OCI-M2 (cell line): ENCODE data around the gene KY.

Source experiments
- DNase-seq: peaks from one replicate; lab custom pipeline; 2025; ENCODE audit not compliant: unreplicated experiment; lab: John Stamatoyannopoulos, UW

Gene KY, protein sequence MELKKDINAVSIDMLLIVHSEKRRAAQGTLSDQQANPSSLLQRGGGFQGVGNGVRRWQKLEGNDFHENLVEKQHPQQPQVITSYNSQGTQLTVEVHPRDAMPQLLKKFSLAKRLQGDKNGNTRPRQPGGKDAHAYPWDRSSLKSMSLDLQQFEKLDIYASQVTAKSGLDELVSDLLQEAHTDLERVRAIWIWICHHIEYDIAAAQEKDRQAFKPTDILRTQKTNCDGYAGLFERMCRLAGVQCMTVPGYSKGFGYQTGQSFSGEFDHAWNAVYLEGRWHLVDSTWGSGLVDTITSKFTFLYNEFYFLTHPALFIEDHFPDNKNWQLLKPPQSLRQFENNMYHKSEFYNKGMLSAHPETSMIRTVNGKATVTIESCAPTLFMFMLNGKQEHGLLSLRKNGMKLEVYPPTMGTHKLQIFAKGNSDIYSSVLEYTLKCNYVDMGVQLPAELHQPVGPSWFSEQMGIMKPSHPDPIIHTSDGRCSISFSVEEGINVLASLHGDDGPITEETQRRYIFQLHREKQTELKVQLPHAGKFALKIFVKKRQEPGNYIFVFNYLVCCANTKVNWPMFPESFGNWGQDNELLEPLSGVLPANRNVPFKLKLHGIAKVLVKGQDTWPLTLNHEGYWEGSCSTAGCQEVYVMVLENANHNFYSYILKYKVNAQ

DNA sequence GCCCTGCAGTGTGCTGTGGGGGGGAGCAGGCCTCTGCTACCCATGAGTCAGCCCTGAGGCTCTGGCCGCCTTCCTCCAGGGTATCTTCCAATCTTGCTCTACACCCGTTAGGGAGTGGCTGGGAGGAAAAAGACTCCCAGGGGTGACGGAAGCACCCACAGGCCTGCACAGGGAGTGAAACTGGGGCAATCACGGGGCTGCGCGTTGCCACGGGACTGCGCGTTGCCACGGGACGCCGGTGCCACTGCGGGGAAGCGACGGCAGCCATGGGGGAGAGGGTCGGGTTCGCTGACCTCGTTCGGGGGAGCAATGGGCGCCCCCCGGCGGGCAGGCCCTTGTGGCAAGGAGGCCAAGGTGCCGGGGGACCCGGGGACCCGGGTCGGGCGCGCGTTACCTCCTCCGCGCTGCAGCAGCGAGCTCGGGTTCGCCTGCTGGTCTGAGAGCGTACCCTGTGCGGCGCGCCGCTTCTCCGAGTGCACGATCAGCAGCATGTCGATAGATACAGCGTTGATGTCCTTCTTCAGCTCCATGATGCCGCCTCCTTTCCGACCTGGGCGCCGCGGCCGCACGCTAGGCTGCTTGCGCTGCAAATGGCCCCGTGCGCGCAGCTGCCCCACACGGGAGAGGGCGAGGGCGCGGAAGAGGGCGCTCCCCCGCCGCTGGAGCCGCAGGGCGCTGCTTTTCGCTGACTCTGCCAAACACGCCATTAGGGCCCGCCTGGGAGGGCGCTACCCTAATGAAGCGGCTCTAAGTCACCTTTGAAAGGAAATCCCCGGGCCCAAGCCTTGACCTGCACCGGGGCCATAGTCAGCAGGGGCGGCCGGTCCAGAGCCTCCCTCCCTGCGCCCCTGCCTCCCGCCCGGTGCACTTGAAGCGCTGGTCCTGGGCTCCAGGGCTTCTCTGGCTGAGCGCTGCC is at the start of gene KY:
Gene KY, minus strand, starts transcription at position 592 of the 916 bp plus-strand sequence. Its CDS starts 62 bp downstream, at position 530.
- no peak for DNase-seq

DNA sequence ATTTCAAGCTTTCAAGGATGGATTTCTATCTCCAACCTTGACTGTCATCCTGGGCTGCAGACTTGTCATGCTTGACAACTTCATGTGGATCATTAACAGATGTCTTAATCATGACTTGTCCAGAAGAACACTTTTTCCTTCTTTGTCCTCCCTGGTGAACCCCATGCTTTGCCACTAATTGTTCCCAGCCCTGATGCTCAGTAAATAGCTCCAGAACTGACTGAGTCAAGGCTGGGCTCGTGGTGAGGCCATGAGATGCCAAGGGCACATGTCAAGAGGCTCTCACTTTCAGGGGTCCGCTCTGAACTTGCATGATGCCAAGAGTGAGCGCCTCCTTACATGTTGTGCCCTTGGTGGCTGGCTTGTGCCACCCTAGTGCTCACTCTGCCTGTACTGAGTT is 48.9 kb upstream of the KY start:
- no peak for DNase-seq

DNA sequence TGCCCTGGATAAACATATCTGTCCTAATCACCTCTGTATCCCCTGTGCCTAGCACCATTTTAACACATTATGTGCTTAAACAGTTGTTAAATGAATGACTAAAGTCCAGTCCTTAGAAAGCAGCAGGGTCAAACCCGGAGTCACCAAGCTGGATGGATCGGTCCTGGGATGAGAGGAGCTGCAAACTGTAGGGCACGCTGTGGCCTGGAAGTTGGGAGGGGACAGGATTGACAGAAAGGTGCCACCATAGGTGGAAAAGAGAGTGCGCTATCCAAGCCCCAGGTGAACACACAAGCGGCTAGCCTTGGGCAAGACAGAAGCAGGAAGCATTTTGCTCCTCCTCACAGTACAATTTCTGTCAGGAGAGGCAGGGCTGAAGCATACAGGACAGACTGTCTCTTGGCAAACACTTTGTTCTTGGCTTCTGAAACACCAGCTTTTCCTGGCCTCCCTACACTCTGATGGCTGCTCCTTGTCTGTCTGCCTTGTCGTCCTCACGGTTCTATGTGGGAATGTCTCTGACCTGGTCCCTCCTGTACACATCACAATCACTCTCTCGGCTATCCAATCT is 48.4 kb upstream of the KY start:
- no peak for DNase-seq

DNA sequence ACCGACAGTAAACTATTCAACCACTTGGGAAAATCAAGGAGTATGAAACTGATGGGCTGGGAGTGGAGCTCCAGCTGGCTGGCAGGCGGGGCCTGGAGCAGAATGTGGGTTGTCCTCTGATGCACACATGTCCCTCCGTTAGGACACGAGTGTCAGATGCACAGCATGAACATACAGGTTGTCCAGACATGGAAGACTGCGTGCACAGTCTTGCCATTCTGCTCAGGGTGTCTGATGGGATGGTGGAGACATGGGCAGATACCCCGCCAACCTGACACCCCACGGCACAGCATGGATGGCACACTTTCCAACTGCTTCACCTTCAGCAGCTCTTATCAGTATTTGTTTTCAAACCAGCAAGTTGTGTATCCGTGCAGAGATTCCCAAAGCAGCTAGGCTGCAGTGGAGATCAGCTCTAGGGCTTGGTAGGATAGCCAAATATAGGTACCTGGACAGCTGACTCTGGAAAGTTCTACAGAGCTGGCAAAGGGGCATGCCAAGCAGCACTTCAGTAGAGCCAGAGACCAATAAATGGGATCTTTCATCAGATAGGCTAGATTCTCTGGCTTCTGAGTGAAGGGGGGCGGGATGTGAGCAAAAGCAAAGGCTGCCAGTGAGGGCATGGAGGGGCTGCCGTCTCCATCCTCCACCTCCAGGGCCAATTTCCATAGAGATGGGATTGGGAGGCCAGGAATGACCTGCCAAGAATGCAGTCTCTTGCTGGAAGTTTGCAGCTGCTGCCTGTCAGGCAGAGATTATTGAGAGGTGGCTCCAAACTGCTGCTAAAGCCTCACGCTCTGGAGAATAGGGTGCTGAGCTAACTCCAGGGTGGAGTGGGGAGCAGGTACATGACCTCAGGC is 47.2 kb upstream of the KY start:
- DNase-seq, result no peak

DNA sequence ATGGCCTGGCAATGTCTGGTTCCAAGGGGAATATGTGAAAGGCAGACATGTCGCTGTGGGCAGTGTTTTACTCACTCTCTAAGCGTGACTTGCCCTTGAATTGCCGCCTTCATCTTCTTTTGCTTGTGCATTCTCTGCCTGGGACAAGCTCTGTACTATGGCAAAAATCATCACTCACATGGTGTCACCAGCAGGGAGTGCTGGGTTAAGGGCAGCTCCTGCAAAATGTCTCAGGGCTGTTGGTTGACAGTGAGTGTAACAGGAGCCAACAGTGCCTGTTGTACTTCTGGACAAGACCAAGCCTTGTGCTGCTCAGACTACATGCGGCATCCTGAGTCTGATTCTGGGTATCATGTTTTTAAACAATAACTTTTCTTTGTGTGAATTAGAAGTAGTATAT is 45.3 kb upstream of the KY start:
- no peak for DNase-seq

DNA sequence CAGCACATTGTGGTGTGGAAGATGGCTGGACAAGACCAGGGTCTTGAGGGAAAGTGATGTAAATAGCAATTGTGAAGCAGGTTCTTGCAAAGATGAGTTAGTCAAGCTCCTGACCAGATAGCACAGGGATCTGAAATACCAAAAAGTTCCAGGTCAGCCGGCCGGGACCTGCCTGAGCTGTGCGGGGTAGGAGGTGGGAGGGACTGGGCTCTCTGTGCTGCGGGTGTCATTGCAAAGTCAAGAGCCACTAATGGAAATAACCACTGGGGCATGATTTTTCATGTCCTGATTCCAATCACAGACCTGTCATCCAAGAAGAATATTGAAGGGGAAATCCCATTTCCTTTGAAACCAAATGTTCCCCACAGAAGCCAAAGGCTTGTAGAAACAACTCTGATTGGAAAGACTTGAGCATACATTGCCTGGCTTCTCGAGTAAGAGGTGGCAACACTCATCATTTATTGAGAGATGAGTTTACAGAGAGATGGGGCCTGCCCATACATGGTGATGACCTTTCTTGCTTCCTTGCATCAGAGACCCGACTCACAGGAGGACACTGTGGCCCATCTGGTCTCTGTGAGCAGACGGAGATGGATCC is 44.2 kb upstream of the KY start:
- no peak for DNase-seq

DNA sequence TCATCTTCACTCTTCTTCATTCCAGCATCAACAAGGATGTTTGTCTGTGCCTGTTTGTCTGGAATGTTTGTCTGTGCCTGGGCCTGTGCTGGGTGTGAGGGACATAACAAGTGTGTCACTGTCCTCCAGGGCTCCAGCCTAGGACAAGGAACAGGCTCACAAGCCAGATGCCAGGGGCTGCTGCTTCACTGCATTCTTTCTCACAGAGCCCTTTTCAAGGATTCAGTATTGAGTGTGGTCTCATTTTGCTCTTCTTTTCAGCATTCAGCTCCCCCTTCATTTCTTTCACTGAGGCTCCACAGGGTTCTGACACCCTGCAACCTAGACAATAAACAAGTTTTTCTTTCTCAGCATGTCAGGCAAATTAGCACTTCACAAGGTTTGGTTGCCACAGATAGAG is 43.6 kb upstream of the KY start:
- no peak for DNase-seq

DNA sequence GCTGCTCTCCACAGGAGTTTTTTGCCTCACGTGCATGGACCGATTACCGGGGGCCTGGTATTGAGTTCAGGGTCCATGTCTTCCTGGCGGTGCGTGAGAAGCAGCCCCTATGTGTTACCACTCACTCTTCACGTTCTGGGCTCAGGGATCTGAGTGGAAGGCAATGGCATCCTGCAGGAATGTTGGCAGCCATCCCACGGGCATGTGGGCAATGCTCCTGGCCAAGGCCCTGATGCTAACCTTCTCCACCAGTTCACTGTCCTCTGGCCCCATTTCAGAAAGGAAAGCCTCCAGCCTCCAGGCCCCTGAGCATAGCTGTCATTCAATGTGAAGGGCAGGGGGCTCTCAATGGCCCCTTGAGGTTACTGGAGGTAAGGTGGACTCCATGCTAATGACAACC is 43.0 kb upstream of the KY start:
- DNase-seq, result no peak

DNA sequence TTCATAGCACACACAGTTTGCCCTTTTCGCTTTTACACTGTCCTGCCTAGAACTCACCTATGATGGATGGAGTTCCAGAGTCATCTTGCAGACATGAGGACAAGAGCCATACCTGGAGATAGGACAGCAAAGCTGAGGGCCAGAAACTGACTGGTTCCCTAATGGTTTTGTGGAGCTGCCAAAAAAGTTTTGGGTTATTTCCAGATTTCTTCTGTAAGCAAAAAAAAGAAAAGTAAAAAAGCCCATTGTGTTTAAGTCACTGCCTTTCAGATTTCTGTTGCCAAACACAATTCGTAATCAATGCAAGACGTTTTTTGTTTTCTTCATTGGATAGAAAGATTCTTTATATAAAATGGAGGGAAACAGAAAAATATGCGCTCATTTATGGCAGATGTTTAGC is 42.4 kb upstream of the KY start:
- DNase-seq, result no peak

DNA sequence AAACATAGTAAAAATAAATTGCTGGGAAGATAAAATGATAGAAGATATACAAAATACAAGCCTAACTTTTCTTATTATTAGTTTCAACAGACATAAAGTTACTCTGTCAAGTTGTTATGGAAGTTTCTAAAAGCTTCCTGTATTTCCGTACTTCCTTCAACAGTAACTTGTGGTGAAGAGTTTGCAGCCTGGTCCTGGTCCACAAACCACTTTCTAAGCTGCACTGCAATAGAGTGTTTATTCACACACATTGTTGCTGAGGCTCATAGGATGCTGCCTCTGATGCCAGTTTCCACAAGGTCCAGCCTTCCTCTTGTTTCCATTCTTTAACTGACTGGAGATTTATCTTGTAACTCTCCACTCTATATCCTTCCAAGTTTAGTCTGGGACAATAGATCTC is 39.4 kb upstream of the KY start:
- no peak for DNase-seq

DNA sequence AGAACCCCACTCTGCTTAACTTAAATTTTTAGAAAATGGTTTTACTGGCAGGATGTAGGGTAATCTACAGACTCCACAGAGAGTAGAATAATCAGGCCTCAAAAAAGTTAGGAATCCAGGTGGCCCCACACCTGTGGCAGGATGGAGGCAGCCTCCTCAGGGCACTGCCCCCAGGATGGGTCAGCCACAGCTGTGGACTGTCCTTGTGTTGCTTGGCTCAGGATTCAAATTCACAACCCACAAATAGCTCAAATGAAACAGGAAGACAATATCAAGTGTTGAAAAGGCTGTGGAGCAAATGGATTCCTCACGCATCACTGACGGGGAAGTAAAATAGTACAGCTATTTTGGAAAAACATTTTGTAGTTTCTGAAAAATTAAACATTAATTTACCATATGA is 36.8 kb upstream of the KY start:
- no peak for DNase-seq

DNA sequence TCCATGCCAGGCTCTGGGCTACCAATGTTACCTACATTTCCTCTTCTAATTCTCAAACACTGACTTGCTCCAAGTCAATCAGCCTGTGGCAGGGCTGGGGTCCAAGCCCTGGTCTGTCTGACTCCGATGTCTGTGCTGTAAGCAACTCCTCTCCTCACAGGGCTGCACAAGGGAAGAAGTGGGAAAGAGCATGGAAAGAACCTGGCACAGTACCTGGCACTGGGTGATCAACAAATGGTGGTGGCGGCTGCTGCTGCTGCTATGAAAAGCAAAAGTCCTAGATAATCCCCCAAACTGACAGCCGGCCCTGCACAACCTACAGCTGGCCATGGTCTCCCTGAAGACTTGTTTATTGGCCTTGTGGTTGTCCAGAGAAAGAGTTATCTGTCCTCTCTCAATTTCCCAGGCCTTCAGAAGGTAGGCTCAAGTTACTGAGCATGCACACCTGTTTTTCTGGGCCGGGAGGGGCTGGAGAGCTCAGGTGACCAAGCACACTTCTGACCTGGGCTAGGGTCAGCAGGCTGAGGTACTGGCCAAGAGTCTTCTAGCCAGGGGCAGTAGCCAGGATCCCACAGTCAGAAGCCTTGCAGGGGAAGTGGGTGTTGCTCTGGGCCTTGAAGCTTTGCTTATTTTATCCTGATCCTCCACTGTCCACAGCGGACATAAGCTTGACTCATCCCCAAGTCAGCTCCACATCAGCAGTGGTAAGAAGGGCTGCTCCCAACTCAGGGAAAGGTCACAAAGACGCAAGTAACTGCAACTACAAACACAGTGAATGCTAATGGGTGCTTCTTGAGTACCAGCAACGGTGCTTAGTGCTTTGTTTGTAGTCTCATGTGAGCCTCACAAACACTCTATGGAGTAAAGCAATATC is 35.3 kb upstream of the KY start:
- no peak for DNase-seq

DNA sequence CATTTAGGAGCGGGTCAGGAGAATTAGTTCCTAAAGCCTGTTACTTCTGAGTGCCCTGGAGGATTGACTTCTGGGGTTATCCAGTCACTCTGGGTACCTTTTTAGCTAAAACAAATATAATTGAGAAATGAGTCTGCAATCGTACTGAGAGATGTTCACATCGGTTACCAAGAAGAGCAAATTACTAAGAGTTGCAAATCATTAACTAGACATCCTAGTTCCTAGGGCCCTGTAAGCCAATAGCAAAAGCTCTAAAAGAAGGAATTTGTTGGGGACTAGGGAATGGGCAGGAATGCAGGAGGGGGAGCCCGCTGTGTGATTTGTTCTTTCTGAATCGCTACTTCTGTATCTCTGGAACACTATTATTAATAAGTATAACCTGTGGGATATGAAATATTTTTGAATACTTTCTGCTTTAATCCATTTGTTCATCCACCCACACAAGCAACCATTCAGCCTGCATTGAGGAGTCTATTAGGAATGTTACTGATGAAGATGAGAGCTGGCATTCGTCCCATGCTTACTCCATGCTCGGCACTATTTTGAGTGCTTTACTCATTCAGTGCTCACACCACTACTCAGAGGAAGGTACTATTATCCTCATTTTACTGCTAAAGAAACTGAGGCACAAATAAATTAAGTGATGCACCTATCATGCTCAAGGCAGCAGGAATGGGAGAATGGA is 31.5 kb upstream of the KY start:
- no peak for DNase-seq

DNA sequence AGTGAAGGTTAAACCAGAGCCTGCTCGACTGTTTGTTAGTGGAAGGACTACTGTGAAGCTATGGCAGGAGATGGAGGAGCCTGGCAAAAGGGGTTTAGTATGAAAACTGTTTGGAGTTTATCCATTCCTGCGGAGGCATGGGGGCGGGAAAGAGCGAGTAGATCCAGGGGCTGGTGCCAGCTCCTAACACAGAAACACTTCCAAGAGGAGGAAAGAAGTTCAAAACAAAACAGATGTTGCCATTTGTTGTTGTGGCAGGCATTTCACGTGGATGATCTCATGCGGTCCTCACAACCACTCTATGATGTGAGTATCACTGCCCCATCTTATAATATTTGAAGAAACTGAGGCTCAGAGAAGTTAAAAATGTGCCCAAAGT is 30.7 kb upstream of the KY start:
- DNase-seq, result no peak

DNA sequence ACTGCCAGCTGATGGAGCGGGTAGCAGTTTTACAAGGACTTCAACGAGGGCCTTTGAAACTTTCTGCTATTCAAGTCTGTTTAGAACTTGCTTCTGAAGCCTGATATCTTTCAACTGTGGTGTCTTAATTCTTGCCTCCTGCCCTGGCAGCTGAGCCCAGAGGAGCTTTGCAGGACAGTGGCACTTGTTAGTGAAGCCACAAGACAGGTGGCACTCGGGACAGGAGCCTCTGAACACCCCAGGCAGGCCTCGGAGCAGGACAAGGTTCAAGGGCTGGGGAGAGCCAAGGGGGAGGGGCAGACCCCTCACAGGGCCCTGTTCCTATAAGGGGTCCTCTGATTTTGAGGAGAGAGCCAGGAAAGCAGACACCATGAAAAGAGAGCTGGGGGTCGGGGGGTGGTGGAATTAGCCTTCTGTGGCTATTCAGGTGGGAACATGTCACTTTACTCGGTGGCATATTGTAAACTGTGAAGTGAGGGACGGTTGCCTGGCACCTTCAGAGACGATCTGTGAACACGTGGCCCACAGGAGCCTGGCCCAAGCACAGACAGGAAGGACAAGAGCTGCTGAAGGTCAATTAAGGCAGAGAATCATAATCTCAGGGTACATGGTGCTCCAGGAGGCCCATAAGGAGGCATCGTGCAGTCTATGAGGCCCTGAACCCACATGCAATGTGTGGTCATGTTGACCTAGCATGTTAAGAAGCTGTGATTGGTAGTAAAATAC is 30.1 kb upstream of the KY start:
- DNase-seq, result no peak

DNA sequence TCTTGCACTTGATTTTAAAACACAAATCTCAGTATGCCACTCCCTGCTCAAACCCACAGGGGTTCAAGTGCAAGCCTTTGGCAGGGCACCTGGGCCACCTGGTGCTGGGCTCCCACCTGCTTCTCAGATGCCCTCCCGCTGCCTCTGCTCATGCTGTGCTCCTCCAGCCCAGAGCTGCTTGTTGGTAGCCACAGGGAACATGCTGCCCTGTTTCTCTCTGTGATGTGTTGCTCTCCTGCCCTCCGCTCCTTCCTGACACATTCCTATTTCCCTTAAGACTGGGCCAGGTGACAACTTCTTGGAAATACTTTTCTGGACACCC is 27.1 kb upstream of the KY start:
- DNase-seq, result no peak

DNA sequence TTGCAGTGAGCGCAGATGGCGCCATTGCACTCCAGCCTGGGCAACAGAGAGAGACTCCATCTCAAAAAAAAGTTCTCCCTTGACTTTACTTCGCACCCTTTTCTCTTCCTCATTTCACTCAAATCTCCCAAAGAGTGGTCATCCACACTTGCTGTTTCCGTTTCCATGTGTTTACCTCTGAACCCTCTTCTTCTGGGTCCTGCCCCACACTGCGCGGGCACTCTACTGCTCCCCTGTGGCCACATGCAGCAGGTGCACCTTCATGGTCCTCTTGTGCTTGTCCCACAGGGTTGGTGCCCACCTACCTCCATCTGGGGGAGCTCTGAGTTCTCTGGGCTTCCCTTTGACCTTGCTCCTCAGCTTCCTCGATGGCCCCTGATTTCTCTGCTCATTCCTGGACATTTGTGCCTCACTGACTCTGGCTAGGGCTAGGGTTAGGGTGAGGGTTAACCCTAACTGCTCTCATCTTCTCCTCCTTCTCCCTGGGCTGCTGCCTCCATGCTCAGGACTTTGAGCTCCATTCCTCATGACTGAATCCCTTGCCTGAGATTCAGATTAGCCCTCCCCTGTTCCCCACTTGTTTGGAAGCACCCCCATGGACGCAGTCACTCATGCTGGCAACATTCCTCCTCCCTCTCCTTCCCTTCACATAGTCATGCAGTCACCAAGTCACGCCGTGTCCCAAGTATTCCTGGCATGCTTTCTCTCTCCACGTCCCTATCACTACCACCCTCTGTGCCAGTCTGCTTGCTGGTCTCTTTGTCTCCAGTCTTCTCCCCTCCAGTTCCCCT is 26.6 kb upstream of the KY start:
- no peak for DNase-seq
